Stimulated activated CD4-positive, alpha-beta T cell treated with anti-CD3 and anti-CD28 coated beads, TNF-alpha, amount 100 ng/mL, for 48 hours (primary cell): ENCODE measurements around the gene DDX56.
A peak's percentile ranks its signal among the peaks of the same experiment; 100 is the strongest.

Experiments
- DNase-seq, 3 donors: peaks; one replicate each; pipeline ENCODE4 v3.0.0-alpha.2; 2020; ENCODE audit warnings: low read depth in 3 of 3

The DDX56 gene

DNA sequence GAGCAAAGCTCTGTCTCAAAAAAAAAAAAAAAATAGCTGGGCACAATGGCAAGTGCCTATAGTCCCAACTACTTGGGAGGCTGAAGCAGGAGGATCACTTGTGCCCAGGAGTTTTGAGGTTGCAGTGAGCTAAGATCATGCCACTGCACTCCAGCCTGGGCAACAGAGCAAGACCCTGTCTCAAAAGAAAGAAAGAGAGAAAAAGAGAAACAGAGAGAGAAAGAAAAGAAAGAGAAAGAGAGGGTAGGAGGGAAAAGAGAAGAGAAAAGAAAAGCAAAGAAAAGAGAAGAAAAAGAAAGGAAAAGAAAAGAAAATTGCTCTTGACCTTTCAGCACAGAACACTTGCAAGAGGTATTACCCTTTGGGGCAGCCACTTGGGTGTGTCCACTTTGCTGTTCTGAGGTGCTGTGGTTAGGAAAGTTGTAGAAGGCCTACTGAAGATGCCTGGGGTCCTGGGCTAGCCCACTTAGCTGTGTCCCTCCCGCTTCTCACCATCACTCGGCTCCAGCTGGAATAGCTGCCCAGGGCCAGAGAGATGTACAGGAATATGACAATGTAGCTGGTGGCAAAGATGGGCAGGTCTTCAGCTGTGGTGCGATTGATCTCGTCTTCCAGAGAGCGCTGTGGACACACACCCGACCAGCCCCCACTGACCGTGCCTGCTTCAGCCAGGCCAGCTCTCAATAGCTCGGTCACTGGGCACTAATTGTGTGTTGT is 38.2 kb downstream of the DDX56 start:
- no peak for DNase-seq

- peak; percentile 13 to 50 (median 25) for DNase-seq
Observed at GRCh38 chr7:44534501-44534900, 39.2 kb downstream of the DDX56 start.

GRCh38 chr7:44534087-44534486 is 39.6 kb downstream of the DDX56 start:
- DNase-seq = no peak

GRCh38 chr7:44533301-44534055 is 40.2 kb downstream of the DDX56 start:
- DNase-seq = no peak

- DNase-seq = no peak
Observed at GRCh38 chr7:44531421-44532380, 42.0 kb downstream of the DDX56 start.

GRCh38 chr7:44530990-44531389 is 42.7 kb downstream of the DDX56 start:
- DNase-seq = no peak

GRCh38 chr7:44524811-44525388 is 48.8 kb downstream of the DDX56 start:
- no peak for DNase-seq

DNA sequence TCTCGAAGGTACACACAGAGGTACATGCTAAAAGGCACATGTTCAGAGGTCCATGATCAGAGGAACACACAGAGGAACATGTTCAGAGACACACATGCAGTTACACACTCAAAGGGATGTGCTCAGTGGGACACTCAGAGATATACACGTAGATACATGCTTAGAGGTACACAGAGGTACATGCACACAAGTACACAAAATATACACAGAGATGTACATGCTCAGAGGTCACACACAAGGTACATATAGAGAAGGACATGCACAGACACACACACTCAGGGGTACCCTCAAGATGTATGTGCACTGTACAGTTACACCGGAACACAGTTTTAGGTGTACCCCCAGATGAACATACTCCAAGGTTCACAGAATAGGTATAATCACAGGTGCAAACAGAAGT is 51.4 kb downstream of the DDX56 start:
- no peak for DNase-seq

- DNase-seq = no peak
Observed at GRCh38 chr7:44521347-44522095, 52.2 kb downstream of the DDX56 start.

GRCh38 chr7:44520574-44520973 is 53.1 kb downstream of the DDX56 start:
- DNase-seq = no peak

DNA sequence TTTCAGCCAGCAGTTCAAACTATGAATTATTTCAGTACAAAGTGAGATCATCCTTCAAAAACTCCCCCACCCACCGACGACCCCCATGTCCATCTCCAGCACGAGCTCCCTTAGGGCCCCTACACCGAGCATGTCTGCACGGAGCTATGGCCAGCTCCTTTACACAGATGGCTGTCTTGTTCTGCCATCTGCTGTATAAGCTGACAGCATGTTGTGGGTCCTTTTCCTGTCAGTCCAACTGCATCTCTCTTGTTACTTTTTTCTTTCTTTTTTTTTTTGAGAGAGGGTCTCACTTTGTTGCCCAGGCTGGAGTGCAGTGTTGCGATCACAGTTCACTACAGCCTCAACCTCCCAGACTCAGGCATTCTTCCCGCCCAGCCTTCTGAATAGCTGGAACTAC is 54.2 kb downstream of the DDX56 start:
- no peak for DNase-seq

- no peak for DNase-seq
Observed at GRCh38 chr7:44518761-44519160, 54.9 kb downstream of the DDX56 start.

DNA sequence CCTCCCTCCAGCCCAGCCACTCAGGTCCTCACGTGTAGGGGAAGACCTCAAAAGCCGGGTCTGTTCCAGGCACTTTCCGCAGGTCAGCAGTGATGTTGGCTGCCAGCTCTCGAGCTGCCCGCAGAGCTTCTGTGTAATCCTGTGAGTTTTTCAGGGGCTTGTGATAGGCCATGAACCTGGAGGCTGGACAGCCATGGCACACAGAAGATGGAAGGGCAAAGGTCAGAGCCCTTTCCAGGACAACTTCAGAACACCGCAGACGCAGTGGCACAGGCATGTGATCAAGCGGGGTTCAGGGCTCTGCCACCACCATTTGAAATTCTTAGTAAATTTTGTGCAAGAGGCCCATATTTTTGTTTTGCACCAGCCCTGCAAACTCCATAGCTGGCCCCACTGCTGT is 56.5 kb downstream of the DDX56 start:
- no peak for DNase-seq
